Measurements from ENCODE around the gene IFNL1.
"Not testable (repeated sequence)": the region's sequence is repeated elsewhere in the genome, so short reads cannot be mapped to it uniquely, and the experiment has no call there.

IFNL1 gene

DNA sequence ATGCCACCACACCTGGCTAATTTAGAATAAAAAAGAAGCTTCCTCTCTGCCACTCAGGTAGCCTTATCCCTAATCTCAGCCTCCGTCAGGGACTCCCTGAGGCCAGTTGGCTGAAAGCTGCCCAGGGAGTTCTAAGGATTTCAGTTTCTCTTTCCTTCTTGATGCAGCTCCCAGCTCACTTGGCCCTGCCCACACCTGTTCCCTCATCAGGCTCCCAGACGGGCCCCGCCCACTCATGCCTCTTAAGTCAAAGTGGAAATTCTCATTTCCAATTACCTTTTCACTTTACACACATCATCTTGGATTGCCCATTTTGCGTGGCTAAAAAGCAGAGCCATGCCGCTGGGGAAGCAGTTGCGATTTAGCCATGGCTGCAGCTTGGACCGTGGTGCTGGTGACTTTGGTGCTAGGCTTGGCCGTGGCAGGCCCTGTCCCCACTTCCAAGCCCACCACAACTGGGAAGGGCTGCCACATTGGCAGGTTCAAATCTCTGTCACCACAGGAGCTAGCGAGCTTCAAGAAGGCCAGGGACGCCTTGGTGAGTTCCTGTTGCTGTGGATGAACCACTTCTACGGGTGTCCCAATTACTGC lies at the start of gene IFNL1:
Gene IFNL1 (plus strand): TSS at position 353 of the 591 bp plus-strand sequence. CDS start 15 bp downstream, at position 368.
- DNase-seq: no peak

- no peak for DNase-seq
Observed at GRCh38 chr19:39246951-39247669, 49.1 kb upstream of the IFNL1 start.

GRCh38 chr19:39247701-39248664 lies 48.2 kb upstream of the IFNL1 start:
- DNase-seq: no peak

DNA sequence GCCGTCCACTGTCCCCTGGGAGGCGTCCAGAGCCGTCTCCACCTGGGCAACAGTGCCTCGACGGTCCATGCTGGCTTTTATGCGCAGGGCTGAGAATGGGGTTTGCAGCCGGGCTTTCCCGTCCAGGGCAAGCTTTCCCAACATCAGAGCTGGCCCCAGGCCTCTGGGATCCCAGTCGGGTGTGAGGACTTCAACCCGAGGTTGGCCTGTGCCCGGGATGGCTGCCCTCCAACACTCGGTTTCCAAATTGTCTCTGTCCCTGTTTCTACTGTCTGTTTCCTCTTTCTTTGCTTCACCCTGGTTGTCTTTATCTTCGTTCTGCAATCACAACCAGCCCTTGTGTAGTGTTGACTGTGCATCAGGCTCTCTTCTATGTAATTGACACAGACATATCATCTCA lies 47.4 kb upstream of the IFNL1 start, which contains the start of gene IFNL4:
Gene IFNL4 (minus strand): TSS at position 51 of the 400 bp plus-strand sequence.
- DNase-seq: no peak

DNA sequence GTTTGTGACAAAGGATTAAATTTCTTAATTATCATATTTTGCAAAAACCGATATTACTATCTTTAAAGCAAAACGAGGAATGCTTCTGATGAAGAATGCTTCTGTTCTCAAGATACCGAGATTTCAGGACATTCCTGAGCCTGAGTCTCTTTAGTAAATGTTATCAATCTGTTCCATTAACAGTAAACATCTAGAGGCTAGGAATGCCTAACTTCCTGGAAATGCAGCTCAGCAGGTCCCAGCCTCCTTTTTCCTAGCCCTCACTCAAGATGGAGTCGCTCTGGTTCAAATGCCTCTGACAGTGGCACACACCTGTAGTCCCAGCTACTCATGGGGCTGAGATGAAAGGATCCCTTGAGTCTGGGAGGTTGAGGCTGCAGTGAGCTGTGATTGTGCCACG lies 45.1 kb upstream of the IFNL1 start:
- DNase-seq: no peak

GRCh38 chr19:39251846-39252245 lies 44.4 kb upstream of the IFNL1 start:
- DNase-seq: no peak

DNA sequence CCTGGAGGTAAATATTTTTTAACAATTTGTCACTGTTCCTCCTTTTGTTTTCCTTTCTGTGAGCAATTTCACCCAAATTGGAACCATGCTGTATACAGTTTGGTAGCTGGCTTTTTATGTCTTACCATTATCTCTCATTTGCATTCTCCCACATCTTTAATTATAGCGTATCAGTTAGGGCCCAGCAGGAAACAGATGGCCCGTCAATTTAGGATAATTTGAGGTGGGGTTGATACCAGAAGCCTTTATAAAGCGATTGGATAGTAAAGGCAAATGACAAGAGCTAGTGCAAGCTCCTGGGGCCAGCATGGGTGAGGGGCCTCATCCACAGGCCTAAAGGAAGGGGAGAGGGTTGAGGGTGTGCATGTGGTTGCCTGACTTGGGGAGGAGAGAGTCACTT lies 43.7 kb upstream of the IFNL1 start:
- DNase-seq: no peak

- DNase-seq: no peak
Observed at GRCh38 chr19:39253374-39254149, 42.6 kb upstream of the IFNL1 start.

- no peak for DNase-seq
Observed at GRCh38 chr19:39254531-39255345, 41.5 kb upstream of the IFNL1 start.

DNA sequence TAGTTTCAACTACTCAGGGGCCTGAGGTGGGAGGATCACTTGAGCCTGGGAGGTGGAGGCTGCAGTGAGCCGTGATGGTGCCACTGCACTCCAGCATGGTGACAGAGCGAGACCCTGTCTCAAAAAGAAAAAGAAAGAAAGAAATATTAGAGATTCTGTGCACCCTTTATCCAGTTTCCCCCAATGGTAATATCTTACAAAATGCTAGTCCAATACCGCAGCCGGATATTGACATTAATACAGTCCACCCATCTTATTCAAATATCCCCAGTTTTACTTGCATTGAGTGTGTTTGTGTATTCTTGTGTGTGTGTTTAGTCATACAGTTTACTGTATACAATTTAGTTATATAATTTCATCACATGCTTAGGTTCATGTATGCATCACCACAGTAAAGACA lies 39.0 kb upstream of the IFNL1 start:
- no peak for DNase-seq

GRCh38 chr19:39261704-39262103 lies 34.5 kb upstream of the IFNL1 start:
- no peak for DNase-seq

GRCh38 chr19:39262496-39262895 lies 33.7 kb upstream of the IFNL1 start:
- no peak for DNase-seq

- no peak for DNase-seq
Observed at GRCh38 chr19:39263912-39264305, 32.3 kb upstream of the IFNL1 start.

- DNase-seq: no peak
Observed at GRCh38 chr19:39264306-39265290, 31.6 kb upstream of the IFNL1 start.

DNA sequence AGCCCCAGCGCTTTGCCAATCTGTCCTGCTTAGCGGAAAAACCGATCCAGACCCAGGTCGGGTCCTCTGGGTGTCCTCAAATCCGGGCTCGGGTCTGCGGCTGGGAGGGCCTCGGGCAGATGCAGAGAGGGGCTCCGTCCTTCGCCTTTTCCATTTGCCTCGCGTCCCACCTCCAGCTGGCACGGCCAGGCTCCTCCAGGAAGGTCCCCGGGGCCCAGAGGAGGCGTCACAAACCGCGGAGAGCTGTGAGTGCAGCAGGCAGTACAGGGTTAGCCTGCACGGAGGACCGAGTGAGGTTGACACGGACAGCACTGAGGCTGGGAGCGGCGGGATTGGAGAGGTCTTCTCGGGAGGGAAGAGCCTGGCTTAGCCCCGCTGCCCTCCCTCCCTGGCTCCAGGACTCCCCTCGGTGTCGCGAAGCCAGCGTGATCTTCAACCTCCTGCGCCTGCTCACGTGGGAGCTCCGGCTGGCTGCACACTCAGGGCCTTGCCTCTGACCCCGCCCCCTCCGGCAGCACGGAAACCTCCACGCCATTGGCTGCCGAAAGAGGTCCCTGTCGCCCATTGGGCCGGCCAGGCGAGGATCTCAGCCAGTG lies 30.8 kb upstream of the IFNL1 start:
- DNase-seq: no peak

- not testable (repeated sequence) for DNase-seq
Observed at GRCh38 chr19:39268085-39268484, 28.1 kb upstream of the IFNL1 start, which contains the start of gene IFNL2. Gene IFNL2 (plus strand): TSS chr19:39268396. CDS start chr19:39268569, 173 bp downstream.

DNA sequence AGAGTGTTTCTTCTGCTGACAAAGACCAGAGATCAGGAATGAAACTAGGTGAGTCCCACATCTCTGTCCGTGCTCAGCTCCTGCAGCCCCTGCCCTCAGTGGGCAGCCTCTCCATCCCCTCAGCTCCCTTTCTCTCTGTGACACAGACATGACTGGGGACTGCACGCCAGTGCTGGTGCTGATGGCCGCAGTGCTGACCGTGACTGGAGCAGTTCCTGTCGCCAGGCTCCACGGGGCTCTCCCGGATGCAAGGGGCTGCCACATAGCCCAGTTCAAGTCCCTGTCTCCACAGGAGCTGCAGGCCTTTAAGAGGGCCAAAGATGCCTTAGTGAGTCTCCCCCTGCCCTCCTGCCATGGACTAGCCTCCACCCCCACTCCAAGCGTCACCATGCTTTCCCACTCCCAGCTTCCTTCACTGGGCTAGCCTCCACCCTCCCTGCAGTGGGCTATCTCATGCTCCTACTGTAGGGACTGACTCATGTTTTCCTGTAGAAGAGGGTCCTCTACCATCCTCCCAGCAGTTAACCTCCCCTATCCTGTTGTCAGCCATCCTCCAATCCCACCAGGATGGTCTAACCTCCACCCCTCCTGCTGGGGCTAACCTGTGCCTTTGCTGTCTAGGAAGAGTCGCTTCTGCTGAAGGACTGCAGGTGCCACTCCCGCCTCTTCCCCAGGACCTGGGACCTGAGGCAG lies 27.5 kb upstream of the IFNL1 start:
- DNase-seq: not testable (repeated sequence)

GRCh38 chr19:39269369-39269768 lies 26.8 kb upstream of the IFNL1 start:
- DNase-seq: not testable (repeated sequence)
